GM13976 (cell line): Measurements from ENCODE around the gene CST4.
"Not testable (repeated sequence)": the region's sequence is repeated elsewhere in the genome, so short reads cannot be mapped to it uniquely, and the experiment has no call there.

ENCODE experiments used
- DNase-seq: peaks from one replicate; pipeline ENCODE4 v3.0.0; 2012; ENCODE audit warnings: low spot score
- in situ Hi-C: fragments of 300-500 bp; cut with MboI; formaldehyde crosslinking; loops from one replicate; pipeline ENCODE4 v1.12.0; 2022; ENCODE audit warnings: low sequenced_read_pairs, mixed read lengths, inconsistent platforms; ENCODE audit not compliant: unreplicated experiment
- TF ChIP-seq, protein P1 (sequence below): IDR thresholded peaks from 2 replicates; pipeline ENCODE4 v1.5.1; 2012; ENCODE audit warnings: borderline replicate concordance, mild to moderate bottlenecking; ENCODE audit not compliant: insufficient read depth; ENCODE audit errors: extremely low read depth, missing control alignments, control extremely low read depth

The CST4 gene

DNA sequence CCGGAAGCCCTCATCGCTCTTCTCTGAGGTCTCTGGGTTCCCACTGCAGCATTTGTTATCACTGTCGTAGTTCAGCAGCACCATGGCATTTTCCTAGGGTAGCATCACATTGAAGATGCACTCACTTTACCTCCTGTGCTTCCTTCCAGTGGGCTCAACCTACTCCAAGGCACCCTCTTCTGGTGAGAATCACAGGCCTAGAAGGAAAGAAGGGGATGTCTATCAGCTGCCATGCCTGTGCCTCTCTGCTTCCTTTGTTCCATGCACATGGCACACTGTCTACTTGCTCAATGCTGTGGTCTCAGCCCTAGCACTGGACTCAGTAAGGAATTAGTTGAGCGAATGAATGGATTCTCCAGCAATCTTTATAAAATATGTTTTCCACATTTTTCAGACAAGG is 22.6 kb downstream of the CST4 start:
- in situ Hi-C loops, result no loop called here
- DNase-seq, result no peak
- TF ChIP-seq, protein P1, sequence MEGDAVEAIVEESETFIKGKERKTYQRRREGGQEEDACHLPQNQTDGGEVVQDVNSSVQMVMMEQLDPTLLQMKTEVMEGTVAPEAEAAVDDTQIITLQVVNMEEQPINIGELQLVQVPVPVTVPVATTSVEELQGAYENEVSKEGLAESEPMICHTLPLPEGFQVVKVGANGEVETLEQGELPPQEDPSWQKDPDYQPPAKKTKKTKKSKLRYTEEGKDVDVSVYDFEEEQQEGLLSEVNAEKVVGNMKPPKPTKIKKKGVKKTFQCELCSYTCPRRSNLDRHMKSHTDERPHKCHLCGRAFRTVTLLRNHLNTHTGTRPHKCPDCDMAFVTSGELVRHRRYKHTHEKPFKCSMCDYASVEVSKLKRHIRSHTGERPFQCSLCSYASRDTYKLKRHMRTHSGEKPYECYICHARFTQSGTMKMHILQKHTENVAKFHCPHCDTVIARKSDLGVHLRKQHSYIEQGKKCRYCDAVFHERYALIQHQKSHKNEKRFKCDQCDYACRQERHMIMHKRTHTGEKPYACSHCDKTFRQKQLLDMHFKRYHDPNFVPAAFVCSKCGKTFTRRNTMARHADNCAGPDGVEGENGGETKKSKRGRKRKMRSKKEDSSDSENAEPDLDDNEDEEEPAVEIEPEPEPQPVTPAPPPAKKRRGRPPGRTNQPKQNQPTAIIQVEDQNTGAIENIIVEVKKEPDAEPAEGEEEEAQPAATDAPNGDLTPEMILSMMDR, result no peak

DNA sequence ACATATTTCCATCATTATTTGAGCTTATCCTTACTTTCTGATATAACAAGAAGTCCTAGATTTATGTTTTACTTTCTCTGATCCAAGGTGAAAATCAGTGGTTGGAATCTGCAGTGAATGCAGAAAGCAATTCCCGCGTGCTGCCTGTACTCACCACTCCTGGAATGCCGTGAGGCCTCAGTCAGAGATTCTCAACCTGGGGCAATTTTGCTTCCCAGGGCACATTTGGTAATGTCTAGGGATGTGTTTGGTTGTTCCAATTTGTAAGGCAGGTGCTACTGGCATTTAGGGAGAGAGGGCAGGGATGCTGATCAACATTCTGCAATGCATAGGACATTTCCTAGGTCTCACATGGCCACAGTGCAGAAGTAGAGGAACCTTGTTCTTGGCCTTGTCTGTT is 23.9 kb downstream of the CST4 start:
- DNase-seq, result no peak
- TF ChIP-seq, protein P1, result no peak
- in situ Hi-C loops, result no loop called here

DNA sequence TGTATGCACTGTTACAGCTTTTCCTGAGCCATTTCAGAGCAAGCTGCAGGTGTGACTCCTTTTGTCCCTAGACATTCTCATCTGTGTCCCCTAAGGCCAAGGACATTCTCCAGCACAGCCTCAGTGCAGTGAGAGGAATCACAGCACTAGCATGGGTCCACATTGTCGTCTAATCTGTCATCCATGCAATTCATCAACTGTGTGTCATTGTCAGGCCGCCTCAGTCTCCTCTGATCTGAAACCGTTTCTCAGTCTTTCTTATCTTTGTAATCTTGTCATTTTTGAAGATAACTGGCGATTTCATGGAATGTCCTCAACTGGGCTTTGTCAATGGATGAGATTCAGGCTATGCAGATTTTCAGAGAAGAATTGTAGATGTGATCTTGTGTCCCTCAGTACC is 24.8 kb downstream of the CST4 start:
- in situ Hi-C loops, DNase-seq: not testable (repeated sequence)

DNA sequence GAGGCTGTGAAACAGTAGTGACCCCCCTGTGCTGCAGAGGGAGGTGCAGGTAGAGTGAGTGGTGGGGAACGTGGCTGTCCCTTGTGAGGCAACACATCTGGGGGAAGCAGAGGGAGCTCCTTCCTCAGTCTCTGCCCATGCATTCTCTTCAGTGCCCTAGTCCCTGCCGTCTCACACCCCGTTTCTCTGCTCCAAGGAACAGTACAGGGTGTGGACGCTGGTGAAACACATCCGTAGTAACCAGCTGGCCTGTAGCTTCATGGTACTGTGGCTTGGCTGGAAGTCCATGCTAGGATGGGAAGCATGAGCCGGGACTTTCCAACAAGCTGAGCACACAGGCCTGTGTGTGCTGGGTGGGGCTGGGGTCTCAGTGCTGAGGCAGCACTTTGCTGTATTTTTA is 25.7 kb downstream of the CST4 start:
- no peak for DNase-seq
- TF ChIP-seq, protein P1, result no peak
- in situ Hi-C loops, result no loop called here

DNA sequence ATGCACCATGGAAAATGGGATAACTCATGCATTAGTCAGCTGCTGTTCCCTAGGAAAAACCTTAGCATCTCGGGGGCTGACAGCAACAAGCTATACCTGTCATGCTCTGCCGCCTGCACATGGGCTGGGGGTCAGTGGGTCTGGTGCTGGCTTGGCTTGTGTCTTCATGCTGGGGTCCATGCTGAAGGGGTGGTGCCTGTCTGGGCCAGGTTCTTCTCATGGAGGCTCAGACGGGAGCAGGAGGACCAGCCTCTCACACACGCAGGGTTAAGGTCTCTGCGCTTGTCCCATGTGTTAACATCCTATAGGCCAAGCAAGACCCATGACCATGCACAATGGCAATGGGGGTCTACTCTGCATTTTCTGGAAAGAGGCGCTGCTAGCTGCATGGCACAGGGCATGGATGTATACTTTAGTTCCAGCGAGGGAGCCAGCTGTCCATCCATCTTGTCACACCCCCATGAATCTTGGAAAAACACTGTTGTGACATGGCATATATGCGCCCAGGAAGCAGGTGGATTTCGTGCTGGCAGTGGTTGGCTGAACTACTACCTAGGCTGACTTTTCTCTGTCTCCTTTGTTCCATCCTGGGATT is 26.5 kb downstream of the CST4 start:
- in situ Hi-C loops, result no loop called here
- TF ChIP-seq, protein P1, result no peak
- DNase-seq, result no peak

DNA sequence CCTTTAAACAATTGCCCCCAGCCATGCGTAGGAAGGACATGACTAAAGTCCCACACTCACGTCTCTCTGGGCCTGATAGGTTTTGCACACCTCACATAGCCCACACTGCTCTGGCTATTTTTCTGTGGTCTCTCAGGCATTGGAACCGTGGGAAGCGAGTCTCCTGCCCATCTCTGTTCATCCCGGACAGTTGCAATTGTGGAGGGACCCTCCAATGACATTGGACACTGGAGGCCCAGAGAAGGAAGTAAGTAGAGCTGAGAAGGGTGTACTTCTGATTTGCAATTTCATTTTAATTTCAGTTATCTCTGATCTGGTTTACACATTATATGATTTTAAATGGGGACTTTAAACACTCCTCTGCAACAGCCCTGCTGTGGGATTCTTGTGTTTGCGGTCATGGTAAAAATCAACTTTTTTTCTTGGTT is 27.8 kb downstream of the CST4 start:
- DNase-seq, result no peak
- TF ChIP-seq, protein P1, result no peak
- in situ Hi-C loops, result no loop called here

DNA sequence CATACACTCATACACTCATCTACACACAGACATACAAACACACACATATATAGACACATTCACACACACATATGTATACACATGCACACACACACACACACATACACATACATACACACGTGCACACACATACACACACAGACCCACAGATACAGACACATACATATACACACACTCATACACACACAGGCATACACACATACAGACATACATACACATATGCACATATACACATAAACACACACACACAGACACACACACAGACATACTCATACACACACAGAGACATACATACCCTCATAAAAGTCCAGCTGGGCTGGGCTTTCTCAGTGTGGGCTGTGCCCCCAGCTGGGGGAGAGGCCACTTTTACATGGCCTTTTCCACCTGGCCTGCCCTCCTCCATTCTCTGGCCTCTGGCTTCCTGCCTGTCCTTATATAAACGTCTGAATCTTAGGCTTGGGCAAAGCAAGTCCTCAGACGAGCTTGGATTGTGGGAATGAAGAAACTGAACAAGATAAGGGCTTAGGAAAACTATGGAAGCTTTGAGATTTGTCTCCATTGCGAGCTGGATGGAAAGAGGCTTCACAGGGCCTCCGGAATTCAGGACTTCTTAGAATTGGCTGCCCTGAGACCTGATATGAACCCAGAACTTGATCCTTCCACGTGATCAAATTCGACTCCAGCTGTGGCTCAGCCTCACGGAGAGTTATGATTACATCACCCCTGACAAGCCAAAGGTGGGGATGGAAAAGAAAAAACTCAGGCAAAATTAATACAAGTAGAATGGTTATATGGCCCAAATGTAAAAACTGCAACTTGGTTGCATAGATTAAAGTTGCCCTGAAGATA is 28.6 kb downstream of the CST4 start:
- in situ Hi-C loops, result no loop called here
- no peak for DNase-seq

DNA sequence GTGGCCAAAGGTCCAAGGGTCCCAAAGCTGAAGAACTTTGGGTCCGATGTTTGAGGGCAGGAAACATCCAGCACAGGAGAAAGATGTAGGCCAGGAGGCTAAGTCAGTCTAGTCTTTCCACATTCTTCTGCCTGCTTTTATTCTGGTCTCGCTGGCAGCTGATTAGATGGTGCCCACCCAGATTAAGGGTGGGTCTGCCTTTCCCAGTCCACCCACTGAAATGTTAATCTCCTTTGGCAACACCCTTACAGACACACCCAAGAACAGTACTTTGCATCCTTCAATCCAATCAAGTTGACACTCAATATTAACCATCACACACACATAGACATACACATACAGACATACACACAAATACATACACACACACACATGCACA is 29.2 kb downstream of the CST4 start:
- in situ Hi-C loops, DNase-seq: not testable (repeated sequence)

More for the DNA sequence above, 28.6 kb downstream of the CST4 start:
- TF ChIP-seq, protein P1, result no peak
